ENCODE results near the gene PRXL2B.

DNA sequence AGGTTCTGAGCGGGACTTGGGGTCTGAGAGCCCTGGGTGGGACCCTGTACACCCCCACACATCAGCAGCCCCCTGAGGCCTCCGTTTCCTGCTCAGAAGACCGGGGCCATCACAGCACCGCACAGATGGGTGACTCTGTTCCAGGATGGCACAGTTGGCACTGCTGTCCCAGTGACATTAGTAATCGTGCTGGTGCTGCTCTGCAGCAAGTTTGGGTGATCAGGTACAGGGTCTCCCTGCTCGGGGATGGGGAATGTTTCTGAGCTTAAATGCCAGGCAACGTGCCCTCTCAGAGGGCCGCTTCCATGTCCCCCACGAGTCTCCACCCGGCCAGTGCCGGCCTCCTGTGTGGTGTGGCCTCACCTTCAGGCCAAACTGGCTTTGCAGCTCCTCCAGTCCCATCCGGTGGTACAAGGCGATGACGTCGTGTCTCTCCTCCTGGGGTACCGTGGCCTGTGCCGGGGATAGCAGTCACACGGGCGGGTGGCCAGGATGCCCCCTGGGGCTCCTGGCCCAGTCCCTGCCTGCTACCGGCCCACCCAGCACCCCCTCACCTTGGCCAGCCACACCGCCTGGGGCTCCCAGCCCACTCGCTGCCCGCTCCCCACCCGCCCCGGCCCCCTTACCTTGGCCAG, 17.1 kb downstream of the PRXL2B start:
- TF ChIP-seq EP300 (IDR thresholded peaks at IDR 0.05; ENCODE audit: low read depth) (no peak), POLR2A (IDR thresholded peaks at IDR 0.05) (no peak)
- TF ChIP-seq, protein P1, sequence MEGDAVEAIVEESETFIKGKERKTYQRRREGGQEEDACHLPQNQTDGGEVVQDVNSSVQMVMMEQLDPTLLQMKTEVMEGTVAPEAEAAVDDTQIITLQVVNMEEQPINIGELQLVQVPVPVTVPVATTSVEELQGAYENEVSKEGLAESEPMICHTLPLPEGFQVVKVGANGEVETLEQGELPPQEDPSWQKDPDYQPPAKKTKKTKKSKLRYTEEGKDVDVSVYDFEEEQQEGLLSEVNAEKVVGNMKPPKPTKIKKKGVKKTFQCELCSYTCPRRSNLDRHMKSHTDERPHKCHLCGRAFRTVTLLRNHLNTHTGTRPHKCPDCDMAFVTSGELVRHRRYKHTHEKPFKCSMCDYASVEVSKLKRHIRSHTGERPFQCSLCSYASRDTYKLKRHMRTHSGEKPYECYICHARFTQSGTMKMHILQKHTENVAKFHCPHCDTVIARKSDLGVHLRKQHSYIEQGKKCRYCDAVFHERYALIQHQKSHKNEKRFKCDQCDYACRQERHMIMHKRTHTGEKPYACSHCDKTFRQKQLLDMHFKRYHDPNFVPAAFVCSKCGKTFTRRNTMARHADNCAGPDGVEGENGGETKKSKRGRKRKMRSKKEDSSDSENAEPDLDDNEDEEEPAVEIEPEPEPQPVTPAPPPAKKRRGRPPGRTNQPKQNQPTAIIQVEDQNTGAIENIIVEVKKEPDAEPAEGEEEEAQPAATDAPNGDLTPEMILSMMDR (IDR thresholded peaks at IDR 0.05): no peak

Measured in transverse colon (tissue), 3 donors.